ENCODE measurements around the gene PLCB4. TPM values are rescaled to one million over a fixed set of nuclear protein-coding genes. Genes with fewer than 3 reads are reported as not detected.
A peak's percentile ranks its signal among the peaks of the same experiment; 100 is the strongest.

The PLCB4 gene
- total RNA-seq, 2 experiments from 2014 or later: 0.06 TPM; not detected in 1

GRCh38 chr20:9500121-9500520, 431.2 kb downstream of the PLCB4 start:
- intact Hi-C loops (cut with DNase I, micrococcal nuclease): no loop called here
- no peak overlapping the region for H3K27ac Mint-ChIP-seq
- no peaks in the 10 kb centered on the region for H3K36me3 Mint-ChIP-seq (ENCODE audit: low read depth)

DNA sequence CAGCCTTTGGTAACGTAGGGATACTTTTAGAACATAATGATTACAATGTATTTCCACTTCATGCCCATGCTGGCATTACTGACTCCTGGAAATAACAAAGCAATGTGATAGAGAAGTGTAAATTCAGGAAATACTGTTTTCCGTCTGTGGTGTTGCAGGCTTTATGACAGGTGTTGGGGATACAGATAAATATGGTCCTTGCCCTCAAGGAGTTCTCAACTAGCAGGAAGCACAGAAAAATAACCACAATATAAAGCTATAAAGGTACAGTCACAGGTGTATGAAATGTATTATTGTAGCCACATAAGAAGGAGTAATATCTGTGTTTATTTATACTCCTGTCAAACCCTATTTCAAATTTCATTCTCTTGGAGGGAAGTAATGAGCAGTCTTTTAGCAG, 432.6 kb downstream of the PLCB4 start:
- H3K36me3 Mint-ChIP-seq (ENCODE audit: low read depth): no peaks in the 10 kb centered on the region
- Histone ChIP-seq H3K4me3 (ENCODE audit: low read length) (no peak overlapping the region), H3K27me3 (ENCODE audit: control insufficient read depth in 1 of 2, insufficient read depth in 2 of 2, low read length in 2 of 2) (peaks cover 11 to 12% of the 10 kb centered on the region in 2 experiments), H3K4me1 (ENCODE audit: insufficient read depth, low read length) (no peaks in the 10 kb centered on the region), H3K9me3 (ENCODE audit: control insufficient read depth in 1 of 2, insufficient read depth in 1 of 2, low read length in 2 of 2) (peaks cover 0 to 4% of the 10 kb centered on the region in 2 experiments), H3K27ac (ENCODE audit: low read depth in 1 of 2, low read length in 2 of 2) (no peak overlapping the region), H3K36me3 (ENCODE audit: insufficient read depth, low read length) (no peaks in the 10 kb centered on the region)
- no peak overlapping the region for H3K4me3 Mint-ChIP-seq
- ChIA-PET CTCF (no interaction called here), POLR2A (no interaction called here)
- DNase-seq: no peak
- intact Hi-C loops (cut with DNase I, micrococcal nuclease): no loop called here
- TF ChIP-seq, protein P1, sequence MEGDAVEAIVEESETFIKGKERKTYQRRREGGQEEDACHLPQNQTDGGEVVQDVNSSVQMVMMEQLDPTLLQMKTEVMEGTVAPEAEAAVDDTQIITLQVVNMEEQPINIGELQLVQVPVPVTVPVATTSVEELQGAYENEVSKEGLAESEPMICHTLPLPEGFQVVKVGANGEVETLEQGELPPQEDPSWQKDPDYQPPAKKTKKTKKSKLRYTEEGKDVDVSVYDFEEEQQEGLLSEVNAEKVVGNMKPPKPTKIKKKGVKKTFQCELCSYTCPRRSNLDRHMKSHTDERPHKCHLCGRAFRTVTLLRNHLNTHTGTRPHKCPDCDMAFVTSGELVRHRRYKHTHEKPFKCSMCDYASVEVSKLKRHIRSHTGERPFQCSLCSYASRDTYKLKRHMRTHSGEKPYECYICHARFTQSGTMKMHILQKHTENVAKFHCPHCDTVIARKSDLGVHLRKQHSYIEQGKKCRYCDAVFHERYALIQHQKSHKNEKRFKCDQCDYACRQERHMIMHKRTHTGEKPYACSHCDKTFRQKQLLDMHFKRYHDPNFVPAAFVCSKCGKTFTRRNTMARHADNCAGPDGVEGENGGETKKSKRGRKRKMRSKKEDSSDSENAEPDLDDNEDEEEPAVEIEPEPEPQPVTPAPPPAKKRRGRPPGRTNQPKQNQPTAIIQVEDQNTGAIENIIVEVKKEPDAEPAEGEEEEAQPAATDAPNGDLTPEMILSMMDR (IDR thresholded peaks at IDR 0.05): no peak
- no peaks in the 10 kb centered on the region for H3K4me1 Mint-ChIP-seq (ENCODE audit: low read depth)
- no peak for ATAC-seq (ENCODE audit: poor library complexity)
- no peaks in the 10 kb centered on the region for H3K9me3 Mint-ChIP-seq
- H3K27me3 Mint-ChIP-seq: peaks cover 28% of the 10 kb centered on the region
- no peak overlapping the region for H3K27ac Mint-ChIP-seq

More at GRCh38 chr20:9500121-9500520, 431.2 kb downstream of the PLCB4 start:
- Histone ChIP-seq H3K4me3 (ENCODE audit: low read length) (no peak overlapping the region), H3K27me3 (ENCODE audit: control insufficient read depth in 1 of 2, insufficient read depth in 2 of 2, low read length in 2 of 2) (no peaks in the 10 kb centered on the region), H3K27ac (ENCODE audit: low read depth in 1 of 2, low read length in 2 of 2) (no peak overlapping the region), H3K4me1 (ENCODE audit: insufficient read depth, low read length) (no peaks in the 10 kb centered on the region), H3K36me3 (ENCODE audit: insufficient read depth, low read length) (no peaks in the 10 kb centered on the region), H3K9me3 (ENCODE audit: control insufficient read depth in 1 of 2, insufficient read depth in 1 of 2, low read length in 2 of 2) (peaks cover 0 to 6% of the 10 kb centered on the region in 2 experiments)
- no peaks in the 10 kb centered on the region for H3K9me3 Mint-ChIP-seq
- no peak overlapping the region for H3K4me3 Mint-ChIP-seq
- no peak for ATAC-seq (ENCODE audit: poor library complexity)
- DNase-seq: peak in 3 of 14 experiments; percentile 4 to 60 (median 46)
- POLR2A ChIA-PET: no interaction called here
- CTCF ChIA-PET: no interaction called here
- peaks cover 16% of the 10 kb centered on the region for H3K27me3 Mint-ChIP-seq
- TF ChIP-seq, protein P1 (IDR thresholded peaks at IDR 0.05): no peak
- no peaks in the 10 kb centered on the region for H3K4me1 Mint-ChIP-seq (ENCODE audit: low read depth)

DNA sequence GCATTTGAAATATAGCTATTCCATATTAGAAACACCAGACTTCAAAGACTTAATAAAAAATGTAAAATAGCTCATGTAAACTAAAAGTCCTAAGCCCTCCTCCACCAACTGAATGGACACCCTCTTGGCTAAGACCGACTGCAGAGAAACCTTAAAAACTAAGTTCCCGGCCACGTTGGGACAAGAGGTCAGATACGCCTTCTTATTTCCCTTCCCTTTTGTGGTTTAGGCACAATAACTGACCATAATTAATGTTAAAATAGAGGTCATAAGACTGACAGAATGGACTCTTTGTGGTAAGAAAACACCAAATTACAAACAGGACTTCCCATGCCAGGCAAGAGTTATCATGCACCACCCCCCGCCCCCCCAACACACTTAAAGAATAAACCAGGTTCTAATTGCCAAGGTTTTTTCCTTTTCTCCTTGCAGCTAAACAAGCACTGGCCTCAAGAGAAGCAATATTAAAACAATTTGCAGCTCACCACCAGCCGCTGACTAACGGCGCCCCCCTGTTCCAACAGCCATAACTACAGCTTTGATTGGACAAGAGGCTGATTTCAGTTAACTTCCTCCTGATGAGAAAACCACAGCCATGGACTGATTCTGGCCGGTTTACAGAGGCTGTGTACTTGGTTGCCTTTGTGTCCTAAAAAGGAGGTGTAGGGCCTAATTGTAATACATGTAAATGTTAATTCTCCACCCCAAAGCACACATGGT, 434.8 kb downstream of the PLCB4 start:
- TF ChIP-seq, protein P1 (IDR thresholded peaks at IDR 0.05): no peak
- ATAC-seq (ENCODE audit: poor library complexity): no peak
- Histone ChIP-seq H3K27ac (ENCODE audit: low read depth in 1 of 2, low read length in 2 of 2) (no peak overlapping the region), H3K9me3 (ENCODE audit: control insufficient read depth in 1 of 2, insufficient read depth in 1 of 2, low read length in 2 of 2) (peaks cover 0 to 27% of the 10 kb centered on the region in 2 experiments), H3K4me3 (ENCODE audit: low read length) (no peak overlapping the region), H3K36me3 (ENCODE audit: insufficient read depth, low read length) (no peaks in the 10 kb centered on the region), H3K4me1 (ENCODE audit: insufficient read depth, low read length) (no peaks in the 10 kb centered on the region), H3K27me3 (ENCODE audit: control insufficient read depth in 1 of 2, insufficient read depth in 2 of 2, low read length in 2 of 2) (peaks cover 27 to 31% of the 10 kb centered on the region in 2 experiments)
- intact Hi-C loops (cut with DNase I, micrococcal nuclease): no loop called here
- peak in 2 of 14 experiments; percentile 24 to 41 for DNase-seq
- POLR2A ChIA-PET: no interaction called here
- no peaks in the 10 kb centered on the region for H3K9me3 Mint-ChIP-seq
- no peaks in the 10 kb centered on the region for H3K4me1 Mint-ChIP-seq (ENCODE audit: low read depth)
- CTCF ChIA-PET: no interaction called here
- H3K27ac Mint-ChIP-seq: no peak overlapping the region
- H3K4me3 Mint-ChIP-seq: no peak overlapping the region
- H3K36me3 Mint-ChIP-seq (ENCODE audit: low read depth): no peaks in the 10 kb centered on the region
- peaks cover 40% of the 10 kb centered on the region for H3K27me3 Mint-ChIP-seq

Measured in CD4-positive, alpha-beta T cell (primary cell).